GM12891 (cell line): ENCODE data around the gene NPFF.

Experiments used
- POLR2A ChIP-seq: IDR thresholded peaks from 2 replicates; pipeline ENCODE4 v1.6.1; 2011; ENCODE audit warnings: low read depth, low read length, control low read depth
- POLR2AphosphoS5 ChIP-seq: IDR thresholded peaks from 2 replicates; pipeline ENCODE4 v1.6.1; 2011; ENCODE audit warnings: low read depth, low read length, control low read depth
- TAF1 ChIP-seq: IDR thresholded peaks from 2 replicates; pipeline ENCODE4 v1.6.1; 2011; ENCODE audit warnings: low read depth, low read length, control low read depth

DNA sequence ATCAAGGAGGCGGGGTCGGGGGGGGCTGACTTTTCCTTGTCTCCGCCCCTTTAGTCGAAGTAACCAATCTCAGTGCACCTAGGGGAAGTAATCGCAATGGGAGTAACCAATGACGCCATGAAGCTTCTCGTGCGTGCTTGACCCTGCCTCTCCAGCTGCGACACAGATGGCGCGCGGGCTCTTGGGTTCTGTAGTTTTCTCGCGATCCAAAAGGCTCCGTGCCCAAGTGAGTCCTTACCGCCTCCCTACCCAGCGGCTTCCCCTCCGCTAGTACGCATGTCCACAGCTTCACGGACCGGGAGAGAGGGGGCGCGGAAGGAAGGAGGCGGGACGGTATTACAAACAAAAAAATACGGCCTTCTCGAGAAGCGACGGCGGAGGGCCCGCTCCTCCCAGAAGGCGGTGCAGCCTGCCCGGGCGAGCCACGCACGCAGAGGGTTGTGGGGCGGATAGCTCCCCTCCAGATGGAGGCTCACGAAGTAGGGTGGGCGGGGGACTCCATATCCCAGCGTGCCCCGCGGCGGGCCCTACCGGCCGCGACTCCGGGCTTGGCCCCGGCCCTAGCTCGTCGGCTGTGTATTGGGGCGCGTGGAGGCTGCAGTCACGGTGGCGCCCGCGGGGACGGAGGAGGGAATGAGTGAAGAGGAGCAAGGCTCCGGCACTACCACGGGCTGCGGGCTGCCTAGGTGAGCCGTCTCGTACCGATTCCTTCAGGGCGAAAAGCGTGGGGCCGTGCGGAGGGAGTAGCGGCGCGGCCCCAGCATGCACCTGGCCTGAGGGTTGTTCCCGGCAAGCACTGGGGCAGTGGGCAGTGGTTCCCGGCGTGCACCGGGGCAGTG lies 6.3 kb downstream of the NPFF start, which contains the start of gene TARBP2:
- TF ChIP-seq TAF1 (peak; percentile 51; the same call in 1 of the 2 replicates), POLR2AphosphoS5 (peak; percentile 91), POLR2A (peak; percentile 81)
